ENCODE data around the gene TFB1M. TPM values are rescaled to one million over a fixed set of nuclear protein-coding genes. Genes with fewer than 3 reads are reported as not detected.

Gene TFB1M
- total and polyA plus RNA-seq, 2 donors (not counting 3 experiments of a cell fraction or from before 2014, with no cell fraction given), result 12.9 to 35.5 TPM

DNA sequence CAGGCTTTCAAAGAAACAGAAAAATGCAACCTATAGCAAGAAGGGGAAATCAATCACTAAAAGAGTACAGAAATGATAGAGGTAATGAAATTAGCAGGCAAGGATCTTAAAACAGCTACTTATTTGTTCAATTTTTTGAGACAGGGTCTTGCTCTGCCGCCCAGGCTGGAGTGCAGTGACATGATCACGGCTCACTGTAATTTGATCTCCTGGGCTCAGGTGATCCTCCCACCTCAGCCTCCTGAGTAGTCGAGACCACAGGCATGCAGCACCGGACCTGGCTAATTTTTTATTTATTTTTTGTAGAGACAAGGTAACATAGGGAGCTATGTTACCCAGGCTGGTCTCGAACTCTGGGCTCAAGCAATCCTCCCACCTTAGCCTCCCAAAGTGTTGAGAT lies 21.6 kb downstream of the TFB1M start:
- H4K20me1 ChIP-seq (replicated peaks; ENCODE audit: control insufficient read depth, extremely low read depth, insufficient read depth, low read length), result no peaks in the 10 kb centered on the region
- H3K27ac ChIP-seq (ENCODE audit: insufficient read depth, low read depth, low read length), result no peak overlapping the region
- no peak overlapping the region for H3K4me3 ChIP-seq (replicated peaks in 1 of 3; ENCODE audit: insufficient read depth in 1 of 3, low read depth in 1 of 3, low read length in 3 of 3)
- H3K4me2 ChIP-seq (ENCODE audit: insufficient read depth, low read length), result no peak overlapping the region
- CTCF ChIA-PET, result interaction anchor here (1.0 to 1.6 kb wide), 3 partner anchors 9 to 115 kb away, joined by 3 to 4 read pairs (median 3); no protein-coding TSS in a partner anchor
- no peak for DNase-seq (ENCODE audit: low read depth, low spot score)
- intact Hi-C loops (cut with micrococcal nuclease), result no loop called here
- H3K9me3 ChIP-seq (replicated peaks; ENCODE audit: control insufficient read depth, insufficient read depth, low read length), result no peaks in the 10 kb centered on the region
- H3K36me3 ChIP-seq (ENCODE audit: control insufficient read depth in 2 of 2, extremely low read depth in 1 of 2, insufficient read depth in 2 of 2, low read length in 2 of 2), result peaks cover 4 to 10% of the 10 kb centered on the region in 2 experiments
- no peaks in the 10 kb centered on the region for H3K9me1 ChIP-seq (replicated peaks; ENCODE audit: control insufficient read depth, extremely low read depth, insufficient read depth, low read length)
- no peak overlapping the region for H2AFZ ChIP-seq (ENCODE audit: low read depth, low read length)
- TF ChIP-seq FOS (IDR thresholded peaks at IDR 0.05; ENCODE audit: borderline replicate concordance, insufficient read depth, low read length) (no peak), MYC (IDR thresholded peaks at IDR 0.05; ENCODE audit: low read depth, low read length) (no peak), JUN (IDR thresholded peaks at IDR 0.05; ENCODE audit: borderline replicate concordance, insufficient read depth, insufficient read length, low read depth) (no peak)
- H3K4me1 ChIP-seq (ENCODE audit: control insufficient read depth, extremely low read depth, insufficient read depth, low read length), result peaks cover 5% of the 10 kb centered on the region
- no peak overlapping the region for H3K9ac ChIP-seq (replicated peaks; ENCODE audit: extremely low read depth, insufficient read depth, low read length)
- H3K79me2 ChIP-seq (ENCODE audit: control insufficient read depth, insufficient read depth, low read length), result peaks cover 7% of the 10 kb centered on the region
- no peak for FAIRE-seq
- dilution Hi-C loops (cut with MboI; ENCODE audit: extremely low pct_ligation_motif_present, low sequenced_read_pairs), result no loop called here
- no TSS peak for BruUV-seq (replicated peaks)
- POLR2A ChIA-PET, result no interaction called here
- no peaks in the 10 kb centered on the region for H3K27me3 ChIP-seq (ENCODE audit: control insufficient read depth in 2 of 2, insufficient read depth in 2 of 2, low read length in 2 of 2)

DNA sequence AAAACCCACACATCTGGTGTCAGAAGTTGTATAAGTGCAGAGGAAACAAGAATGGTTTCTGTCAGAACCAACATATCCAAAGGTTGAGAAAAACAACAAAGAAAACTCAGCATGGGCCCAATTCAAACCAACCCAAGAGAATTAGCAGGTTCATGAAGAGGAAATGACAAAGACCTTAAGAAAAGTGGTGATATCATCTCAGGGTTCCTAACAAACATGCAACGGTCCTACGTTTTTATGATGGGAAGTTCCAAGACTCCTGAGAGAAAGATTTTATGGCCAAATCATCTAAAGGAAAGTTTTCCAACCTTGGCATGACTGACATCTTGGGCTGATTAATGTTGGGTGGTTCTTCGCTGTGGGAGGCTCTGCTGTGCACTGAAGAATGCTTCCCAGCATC lies 23.0 kb downstream of the TFB1M start:
- Histone ChIP-seq H2AFZ (ENCODE audit: low read depth, low read length) (no peak overlapping the region), H3K4me3 (replicated peaks in 1 of 3; ENCODE audit: insufficient read depth in 1 of 3, low read depth in 1 of 3, low read length in 3 of 3) (no peak overlapping the region), H3K9me3 (replicated peaks; ENCODE audit: control insufficient read depth, insufficient read depth, low read length) (no peaks in the 10 kb centered on the region), H3K4me1 (ENCODE audit: control insufficient read depth, extremely low read depth, insufficient read depth, low read length) (peaks cover 5% of the 10 kb centered on the region), H3K79me2 (ENCODE audit: control insufficient read depth, insufficient read depth, low read length) (peaks cover 9% of the 10 kb centered on the region), H4K20me1 (replicated peaks; ENCODE audit: control insufficient read depth, extremely low read depth, insufficient read depth, low read length) (no peaks in the 10 kb centered on the region), H3K27ac (ENCODE audit: insufficient read depth, low read depth, low read length) (no peak overlapping the region), H3K27me3 (ENCODE audit: control insufficient read depth in 2 of 2, insufficient read depth in 2 of 2, low read length in 2 of 2) (no peaks in the 10 kb centered on the region), H3K9ac (replicated peaks; ENCODE audit: extremely low read depth, insufficient read depth, low read length) (no peak overlapping the region), H3K9me1 (replicated peaks; ENCODE audit: control insufficient read depth, extremely low read depth, insufficient read depth, low read length) (no peaks in the 10 kb centered on the region), H3K4me2 (ENCODE audit: insufficient read depth, low read length) (no peak overlapping the region), H3K36me3 (ENCODE audit: control insufficient read depth in 2 of 2, extremely low read depth in 1 of 2, insufficient read depth in 2 of 2, low read length in 2 of 2) (peaks cover 4 to 5% of the 10 kb centered on the region in 2 experiments)
- POLR2A ChIA-PET, result no interaction called here
- no TSS peak for BruUV-seq (replicated peaks)
- DNase-seq (ENCODE audit: low read depth, low spot score), result no peak
- peak; percentile 56 for FAIRE-seq
- TF ChIP-seq JUN (IDR thresholded peaks at IDR 0.05; ENCODE audit: borderline replicate concordance, insufficient read depth, insufficient read length, low read depth) (no peak), POLR2A (IDR thresholded peaks at IDR 0.05; ENCODE audit: low read depth, low read length) (no peak), GATA2 (IDR thresholded peaks at IDR 0.05; ENCODE audit: insufficient read depth, insufficient read length, low read depth, low read length) (no peak), MYC (IDR thresholded peaks at IDR 0.05; ENCODE audit: low read depth, low read length) (no peak), FOS (IDR thresholded peaks at IDR 0.05; ENCODE audit: borderline replicate concordance, insufficient read depth, low read length) (no peak)
- TF ChIP-seq, protein P1, sequence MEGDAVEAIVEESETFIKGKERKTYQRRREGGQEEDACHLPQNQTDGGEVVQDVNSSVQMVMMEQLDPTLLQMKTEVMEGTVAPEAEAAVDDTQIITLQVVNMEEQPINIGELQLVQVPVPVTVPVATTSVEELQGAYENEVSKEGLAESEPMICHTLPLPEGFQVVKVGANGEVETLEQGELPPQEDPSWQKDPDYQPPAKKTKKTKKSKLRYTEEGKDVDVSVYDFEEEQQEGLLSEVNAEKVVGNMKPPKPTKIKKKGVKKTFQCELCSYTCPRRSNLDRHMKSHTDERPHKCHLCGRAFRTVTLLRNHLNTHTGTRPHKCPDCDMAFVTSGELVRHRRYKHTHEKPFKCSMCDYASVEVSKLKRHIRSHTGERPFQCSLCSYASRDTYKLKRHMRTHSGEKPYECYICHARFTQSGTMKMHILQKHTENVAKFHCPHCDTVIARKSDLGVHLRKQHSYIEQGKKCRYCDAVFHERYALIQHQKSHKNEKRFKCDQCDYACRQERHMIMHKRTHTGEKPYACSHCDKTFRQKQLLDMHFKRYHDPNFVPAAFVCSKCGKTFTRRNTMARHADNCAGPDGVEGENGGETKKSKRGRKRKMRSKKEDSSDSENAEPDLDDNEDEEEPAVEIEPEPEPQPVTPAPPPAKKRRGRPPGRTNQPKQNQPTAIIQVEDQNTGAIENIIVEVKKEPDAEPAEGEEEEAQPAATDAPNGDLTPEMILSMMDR (IDR thresholded peaks at IDR 0.05; ENCODE audit: extremely low read depth in 1 of 2, insufficient read depth in 1 of 2, low read depth in 1 of 2, low read length in 2 of 2), result no peak
- CTCF ChIA-PET, result interaction anchor here (1.1 to 1.6 kb wide), 2 partner anchors 8 to 114 kb away, joined by 4 read pairs; no protein-coding TSS in a partner anchor
- dilution Hi-C loops (cut with MboI; ENCODE audit: extremely low pct_ligation_motif_present, low sequenced_read_pairs) (no loop called here), intact Hi-C loops (cut with micrococcal nuclease) (no loop called here)

Data from endothelial cell of umbilical vein (primary cell).